ENCODE measurements around the gene RYR1. TPM values are rescaled to one million over a fixed set of nuclear protein-coding genes. Genes with fewer than 3 reads are reported as not detected.

The RYR1 gene
- total and polyA plus RNA-seq, 10 of the 15 experiments (the other 5 are each of a cell fraction or from before 2014, with no cell fraction given), result under 0.01 to 0.32 (median 0.07) TPM; not detected in 1

- TF ChIP-seq E4F1 (IDR thresholded peaks at IDR 0.05; ENCODE audit: borderline replicate concordance, partially characterized antibody), result no peak
- TF ChIP-seq NFYB (IDR thresholded peaks at IDR 0.05; ENCODE audit: insufficient read depth, low read depth, low read length), result no peak
- TF ChIP-seq SREBF2 (IDR thresholded peaks at IDR 0.05; ENCODE audit: low read length), result no peak
- no peak for TF ChIP-seq NRF1 (conservative IDR thresholded peaks at IDR 0.05; ENCODE audit: low read depth, low read length)
- no peak for TF ChIP-seq EZH2 (IDR thresholded peaks at IDR 0.05; ENCODE audit: borderline replicate concordance, control insufficient read depth, low read depth, low read length)
These were observed 20.1 kb upstream of the RYR1 start (continued) for GRCh38 chr19:38413416-38413815.

- ChIA-PET POLR2A (no interaction called here), CTCF (interaction anchor here (0.8 kb wide), 1 partner anchor 147 kb away, joined by 3 read pairs; no protein-coding TSS in a partner anchor), RAD21 (ENCODE audit: unreplicated experiment) (interaction anchor here (1.5 kb wide), 1 partner anchor 15 kb away, joined by 5 read pairs; the partner anchor contains the start of gene FAM98C), SMC1A (ENCODE audit: uncharacterized antibody, unreplicated experiment) (interaction anchor here (1.0 kb wide), 1 partner anchor 13 kb away, joined by 3 read pairs; no protein-coding TSS in a partner anchor)
- peaks cover 7% of the 10 kb centered on the region for H3K4me1 ChIP-seq (ENCODE audit: control insufficient read depth, insufficient read depth, low read length)
- H3K27ac ChIP-seq (ENCODE audit: control insufficient read depth, insufficient read depth), result no peak overlapping the region
- DNase-seq (ENCODE audit: low read depth, low spot score) (no peak), ATAC-seq (no peak), FAIRE-seq (no peak)
- H3K79me2 ChIP-seq (ENCODE audit: control insufficient read depth, insufficient read depth, low read length), result no peaks in the 10 kb centered on the region
- H3K36me3 ChIP-seq (ENCODE audit: control insufficient read depth in 2 of 2, insufficient read depth in 2 of 2, low read length in 1 of 2), result no peaks in the 10 kb centered on the region
- H4K20me1 ChIP-seq (ENCODE audit: control insufficient read depth, insufficient read depth), result no peaks in the 10 kb centered on the region
- H3K9ac ChIP-seq (ENCODE audit: control insufficient read depth, insufficient read depth, low read length), result no peak overlapping the region
- H3K27me3 ChIP-seq (replicated peaks in 1 of 2; ENCODE audit: control insufficient read depth in 2 of 2, insufficient read depth in 2 of 2, low read length in 1 of 2), result no peaks in the 10 kb centered on the region; a peak in 1 of 4 replicates
- WGBS (ENCODE audit: insufficient coverage, insufficient replicate concordance, low lambda C conversion rate, missing lambda C conversion rate), result 51% methylated on average over 8 of the region's 8 CpGs
- in situ Hi-C loops (cut with MboI), result loop anchor here (25.0 kb wide), 1 partner anchor 220 kb away; the partner anchor contains the start of gene ACTN4
- intact Hi-C loops (cut with micrococcal nuclease; ENCODE audit: unreplicated experiment), result no loop called here
- peak overlapping the region; percentile 68 for H3K4me2 ChIP-seq (ENCODE audit: control insufficient read depth, insufficient read depth)
- peak overlapping the region; percentile 29; the same call in 1 of the 2 replicates for H2AFZ ChIP-seq (ENCODE audit: control insufficient read depth, low read depth, low read length)
- H3K4me3 ChIP-seq, result 0 out of 2 replicates have a peak overlapping the region, but pooled peaks have one; percentile 54
- no TSS peak for BruUV-seq (replicated peaks)
- no peaks in the 10 kb centered on the region for H3K9me3 ChIP-seq (replicated peaks; ENCODE audit: control insufficient read depth, insufficient read depth, low read length)
- TF ChIP-seq, protein P1, sequence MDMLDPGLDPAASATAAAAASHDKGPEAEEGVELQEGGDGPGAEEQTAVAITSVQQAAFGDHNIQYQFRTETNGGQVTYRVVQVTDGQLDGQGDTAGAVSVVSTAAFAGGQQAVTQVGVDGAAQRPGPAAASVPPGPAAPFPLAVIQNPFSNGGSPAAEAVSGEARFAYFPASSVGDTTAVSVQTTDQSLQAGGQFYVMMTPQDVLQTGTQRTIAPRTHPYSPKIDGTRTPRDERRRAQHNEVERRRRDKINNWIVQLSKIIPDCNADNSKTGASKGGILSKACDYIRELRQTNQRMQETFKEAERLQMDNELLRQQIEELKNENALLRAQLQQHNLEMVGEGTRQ (IDR thresholded peaks at IDR 0.05; ENCODE audit: borderline replicate concordance, low read depth, low read length), result no peak
- TF ChIP-seq, protein P2, sequence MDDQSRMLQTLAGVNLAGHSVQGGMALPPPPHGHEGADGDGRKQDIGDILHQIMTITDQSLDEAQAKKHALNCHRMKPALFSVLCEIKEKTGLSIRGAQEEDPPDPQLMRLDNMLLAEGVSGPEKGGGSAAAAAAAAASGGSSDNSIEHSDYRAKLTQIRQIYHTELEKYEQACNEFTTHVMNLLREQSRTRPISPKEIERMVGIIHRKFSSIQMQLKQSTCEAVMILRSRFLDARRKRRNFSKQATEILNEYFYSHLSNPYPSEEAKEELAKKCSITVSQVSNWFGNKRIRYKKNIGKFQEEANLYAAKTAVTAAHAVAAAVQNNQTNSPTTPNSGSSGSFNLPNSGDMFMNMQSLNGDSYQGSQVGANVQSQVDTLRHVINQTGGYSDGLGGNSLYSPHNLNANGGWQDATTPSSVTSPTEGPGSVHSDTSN (IDR thresholded peaks at IDR 0.05; ENCODE audit: insufficient replicate concordance, low read depth, low read length), result no peak
- no peak for TF ChIP-seq JUND (IDR thresholded peaks at IDR 0.05; ENCODE audit: low read depth, low read length)
- TF ChIP-seq, protein P3, sequence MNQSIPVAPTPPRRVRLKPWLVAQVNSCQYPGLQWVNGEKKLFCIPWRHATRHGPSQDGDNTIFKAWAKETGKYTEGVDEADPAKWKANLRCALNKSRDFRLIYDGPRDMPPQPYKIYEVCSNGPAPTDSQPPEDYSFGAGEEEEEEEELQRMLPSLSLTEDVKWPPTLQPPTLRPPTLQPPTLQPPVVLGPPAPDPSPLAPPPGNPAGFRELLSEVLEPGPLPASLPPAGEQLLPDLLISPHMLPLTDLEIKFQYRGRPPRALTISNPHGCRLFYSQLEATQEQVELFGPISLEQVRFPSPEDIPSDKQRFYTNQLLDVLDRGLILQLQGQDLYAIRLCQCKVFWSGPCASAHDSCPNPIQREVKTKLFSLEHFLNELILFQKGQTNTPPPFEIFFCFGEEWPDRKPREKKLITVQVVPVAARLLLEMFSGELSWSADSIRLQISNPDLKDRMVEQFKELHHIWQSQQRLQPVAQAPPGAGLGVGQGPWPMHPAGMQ (IDR thresholded peaks at IDR 0.05; ENCODE audit: borderline replicate concordance), result no peak
- no peak for TF ChIP-seq PAX8 (IDR thresholded peaks at IDR 0.05)
- TF ChIP-seq NFXL1 (IDR thresholded peaks at IDR 0.05; ENCODE audit: borderline replicate concordance), result no peak
- TF ChIP-seq RFX5 (IDR thresholded peaks at IDR 0.05; ENCODE audit: low read depth, low read length), result no peak
- TF ChIP-seq TAF1 (IDR thresholded peaks at IDR 0.05; ENCODE audit: borderline replicate concordance, low read depth, low read length), result no peak
- no peak for TF ChIP-seq IRF4 (IDR thresholded peaks at IDR 0.05; ENCODE audit: low read depth, low read length)
- no peak for TF ChIP-seq NR2F1 (conservative IDR thresholded peaks at IDR 0.05)
- TF ChIP-seq MTA3 (IDR thresholded peaks at IDR 0.05; ENCODE audit: borderline replicate concordance, low read length), result no peak
These were observed 16.3 kb upstream of the RYR1 start for GRCh38 chr19:38417146-38417543.
